Daoy (cell line): Measurements from ENCODE around the gene CDHR5. TPM values are rescaled to one million over a fixed set of nuclear protein-coding genes. Genes with fewer than 3 reads are reported as not detected.

Experiments used
- DNase-seq: peaks from one replicate; pipeline ENCODE4 v3.0.0-alpha.2; 2015; ENCODE audit warnings: low read depth
- total RNA-seq: library from RNA; depleted of rRNA; stranded (reverse); fragments of >200 nt; shearing (Covaris generic); gene quantifications from 2 replicates; pipeline ENCODE4 v1.2.3, GENCODE V29; 2014

The CDHR5 gene
- total RNA-seq, 1 experiment from 2014 or later, result not detected

DNA sequence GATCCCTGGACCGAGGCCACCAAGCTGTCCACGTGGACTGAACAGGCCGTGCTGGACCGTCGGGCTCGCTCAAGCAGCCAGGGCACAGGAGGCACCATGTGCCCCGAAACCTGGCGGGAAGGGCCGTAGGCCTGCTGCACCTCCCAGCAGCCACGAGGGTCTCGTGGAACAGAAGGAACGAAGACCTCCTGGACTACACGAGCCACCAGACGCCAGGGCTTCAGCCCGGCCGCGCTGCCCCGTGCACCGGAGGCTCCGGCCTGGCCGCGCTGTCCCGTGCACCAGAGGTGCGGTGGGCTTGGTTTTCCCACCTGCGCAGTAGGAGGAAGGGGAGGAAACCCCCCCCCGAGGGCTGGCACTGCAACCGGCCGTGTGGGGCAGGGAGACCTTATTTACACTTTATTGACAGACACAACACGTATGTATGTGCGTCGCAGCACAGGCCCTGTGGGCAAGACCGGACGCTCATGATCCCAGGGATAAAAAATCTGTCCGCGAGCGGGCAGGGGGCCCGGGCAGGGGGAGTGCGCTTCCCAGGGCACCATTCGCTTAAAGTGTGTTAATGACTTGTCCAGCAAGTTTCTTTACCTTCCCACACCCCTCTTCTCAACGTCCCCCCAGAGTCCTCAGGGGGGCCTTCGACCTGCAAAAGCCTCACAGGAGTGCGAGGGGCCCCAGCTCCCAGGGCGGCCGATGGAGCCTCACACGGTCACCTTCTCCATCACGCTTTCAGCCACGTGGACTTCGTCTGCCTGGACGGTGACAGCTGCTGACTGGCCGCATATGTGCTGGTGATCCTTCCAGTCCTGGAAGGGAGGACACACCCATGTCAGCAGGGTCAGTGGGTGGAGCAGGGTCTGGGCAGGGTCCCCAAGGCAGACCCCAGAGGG is 19.3 kb upstream of the CDHR5 start:
- DNase-seq, result no peak

GRCh38 chr11:643366-643765 is 18.6 kb upstream of the CDHR5 start:
- DNase-seq, result no peak

GRCh38 chr11:641806-642370 is 17.1 kb upstream of the CDHR5 start:
- no peak for DNase-seq

GRCh38 chr11:640021-640706 is 15.4 kb upstream of the CDHR5 start:
- no peak for DNase-seq

DNA sequence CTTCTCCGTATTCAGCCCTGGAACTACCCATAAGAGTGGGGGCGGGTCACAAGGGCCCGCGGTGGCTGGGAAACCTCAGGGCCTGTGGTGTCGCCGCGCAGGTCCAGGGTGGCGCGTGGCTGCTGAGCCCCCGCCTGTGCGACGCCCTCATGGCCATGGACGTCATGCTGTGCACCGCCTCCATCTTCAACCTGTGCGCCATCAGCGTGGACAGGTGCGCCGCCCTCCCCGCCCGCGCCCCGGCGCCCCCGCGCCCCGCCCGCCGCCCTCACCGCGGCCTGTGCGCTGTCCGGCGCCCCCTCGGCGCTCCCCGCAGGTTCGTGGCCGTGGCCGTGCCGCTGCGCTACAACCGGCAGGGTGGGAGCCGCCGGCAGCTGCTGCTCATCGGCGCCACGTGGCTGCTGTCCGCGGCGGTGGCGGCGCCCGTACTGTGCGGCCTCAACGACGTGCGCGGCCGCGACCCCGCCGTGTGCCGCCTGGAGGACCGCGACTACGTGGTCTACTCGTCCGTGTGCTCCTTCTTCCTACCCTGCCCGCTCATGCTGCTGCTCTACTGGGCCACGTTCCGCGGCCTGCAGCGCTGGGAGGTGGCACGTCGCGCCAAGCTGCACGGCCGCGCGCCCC is 14.7 kb upstream of the CDHR5 start:
- DNase-seq, result no peak

GRCh38 chr11:638631-639331 is 14.0 kb upstream of the CDHR5 start:
- DNase-seq, result no peak

GRCh38 chr11:637593-638521 is 13.1 kb upstream of the CDHR5 start:
- DNase-seq, result no peak

DNA sequence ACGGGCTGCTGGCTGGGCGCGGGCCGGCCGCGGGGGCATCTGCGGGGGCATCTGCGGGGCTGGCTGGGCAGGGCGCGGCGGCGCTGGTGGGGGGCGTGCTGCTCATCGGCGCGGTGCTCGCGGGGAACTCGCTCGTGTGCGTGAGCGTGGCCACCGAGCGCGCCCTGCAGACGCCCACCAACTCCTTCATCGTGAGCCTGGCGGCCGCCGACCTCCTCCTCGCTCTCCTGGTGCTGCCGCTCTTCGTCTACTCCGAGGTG is 12.5 kb upstream of the CDHR5 start:
- DNase-seq, result no peak

DNA sequence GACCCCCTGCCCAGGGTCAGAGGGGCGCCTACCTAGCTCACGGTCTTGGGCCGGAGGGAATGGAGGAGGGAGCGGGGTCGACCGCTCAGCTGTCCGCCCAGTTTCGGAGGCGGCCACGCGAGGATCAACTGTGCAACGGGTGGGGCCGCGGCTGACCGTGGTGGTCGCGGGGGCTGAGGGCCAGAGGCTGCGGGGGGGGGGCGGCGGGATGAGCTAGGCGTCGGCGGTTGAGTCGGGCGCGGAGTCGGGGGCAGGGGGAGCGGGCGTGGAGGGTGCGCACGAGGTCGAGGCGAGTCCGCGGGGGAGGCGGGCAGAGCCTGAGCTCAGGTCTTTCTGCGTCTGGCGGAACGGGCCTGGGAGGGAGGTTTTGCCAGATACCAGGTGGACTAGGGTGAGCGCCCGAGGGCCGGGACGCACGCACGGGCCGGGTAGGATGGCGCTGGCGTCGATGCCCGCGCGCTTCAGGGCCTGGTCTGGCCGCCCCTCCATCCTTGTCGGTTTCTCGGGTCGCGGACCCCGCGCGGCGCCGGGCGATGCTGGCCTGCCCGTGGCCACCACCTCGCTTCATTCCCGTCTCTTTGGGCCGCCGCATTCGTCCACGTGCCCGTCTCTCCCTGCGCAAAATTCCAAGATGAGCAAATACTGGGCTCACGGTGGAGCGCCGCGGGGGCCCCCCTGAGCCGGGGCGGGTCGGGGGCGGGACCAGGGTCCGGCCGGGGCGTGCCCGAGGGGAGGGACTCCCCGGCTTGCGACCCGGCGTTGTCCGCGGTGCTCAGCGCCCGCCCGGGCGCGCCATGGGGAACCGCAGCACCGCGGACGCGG is 12.0 kb upstream of the CDHR5 start, which contains the start of gene DRD4:
DRD4 (plus strand) TSS at position 759 of the 822 bp plus-strand sequence; CDS start at position 795, 36 bp downstream.
- no peak for DNase-seq

DNA sequence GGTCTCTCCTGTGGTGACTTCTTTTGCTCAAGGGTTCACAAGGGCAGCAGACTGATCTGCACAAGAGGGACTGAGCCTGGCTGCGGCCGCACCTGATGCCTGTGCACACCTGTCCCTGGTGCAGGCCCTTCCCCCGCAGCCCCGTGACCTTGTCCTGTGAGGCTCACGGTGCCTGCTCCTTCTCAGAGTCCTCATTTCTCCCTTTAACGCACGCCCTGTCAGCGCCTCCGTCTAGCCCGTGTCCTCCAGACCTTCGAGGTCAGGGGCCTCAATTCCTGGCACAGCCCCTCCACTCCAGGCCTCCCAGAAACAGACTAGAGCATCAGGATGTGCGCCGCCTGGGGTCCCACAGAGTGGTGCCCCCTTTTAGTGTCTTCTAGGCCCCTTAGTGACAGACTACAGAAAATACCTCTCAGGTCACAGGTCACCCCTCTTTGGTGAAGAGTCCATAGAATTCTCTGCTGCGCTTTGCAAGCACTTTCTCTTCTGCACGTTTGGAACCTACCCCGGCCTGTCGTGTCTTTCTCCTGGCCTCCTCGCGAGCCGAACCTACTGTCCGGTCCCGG is 11.3 kb upstream of the CDHR5 start:
- no peak for DNase-seq

GRCh38 chr11:630871-631270 is 6.1 kb upstream of the CDHR5 start:
- DNase-seq, result no peak

GRCh38 chr11:629237-629583 is 4.5 kb upstream of the CDHR5 start:
- peak; percentile 4 for DNase-seq

DNA sequence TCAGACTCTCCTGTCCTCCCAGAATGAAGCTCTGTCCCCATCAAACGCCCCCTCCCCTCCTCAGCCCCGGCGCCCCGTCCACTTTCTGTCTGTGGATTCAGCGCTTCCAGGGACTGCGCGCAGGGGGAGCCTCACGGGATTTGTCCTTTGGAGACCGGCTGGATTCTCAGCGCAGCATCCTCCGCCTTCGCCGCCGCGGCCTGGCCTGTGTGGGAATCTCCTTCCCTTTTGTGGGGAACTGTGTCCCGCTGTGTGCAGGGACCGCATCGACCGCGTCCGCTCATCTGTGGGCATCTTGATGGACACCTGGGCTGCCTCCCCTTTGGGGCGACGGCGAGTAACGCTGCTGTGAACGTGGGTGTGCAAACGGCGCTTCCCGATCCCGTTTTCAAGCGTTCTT is 3.3 kb upstream of the CDHR5 start:
- no peak for DNase-seq

DNA sequence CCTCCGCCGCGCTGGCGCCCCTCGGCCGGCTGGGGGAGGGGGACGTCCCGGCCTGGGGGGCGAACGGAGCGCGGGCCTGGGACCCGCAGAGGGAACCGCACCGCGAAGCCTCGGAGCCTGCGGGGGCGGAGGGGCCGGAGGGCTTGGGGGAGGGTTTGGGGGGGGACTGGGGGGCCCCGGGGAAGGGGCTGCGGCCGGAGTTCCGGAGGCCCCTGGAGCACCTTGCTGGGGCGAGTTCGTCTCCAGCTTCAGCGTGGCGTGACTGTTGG is 2.5 kb upstream of the CDHR5 start:
- DNase-seq, result no peak

DNA sequence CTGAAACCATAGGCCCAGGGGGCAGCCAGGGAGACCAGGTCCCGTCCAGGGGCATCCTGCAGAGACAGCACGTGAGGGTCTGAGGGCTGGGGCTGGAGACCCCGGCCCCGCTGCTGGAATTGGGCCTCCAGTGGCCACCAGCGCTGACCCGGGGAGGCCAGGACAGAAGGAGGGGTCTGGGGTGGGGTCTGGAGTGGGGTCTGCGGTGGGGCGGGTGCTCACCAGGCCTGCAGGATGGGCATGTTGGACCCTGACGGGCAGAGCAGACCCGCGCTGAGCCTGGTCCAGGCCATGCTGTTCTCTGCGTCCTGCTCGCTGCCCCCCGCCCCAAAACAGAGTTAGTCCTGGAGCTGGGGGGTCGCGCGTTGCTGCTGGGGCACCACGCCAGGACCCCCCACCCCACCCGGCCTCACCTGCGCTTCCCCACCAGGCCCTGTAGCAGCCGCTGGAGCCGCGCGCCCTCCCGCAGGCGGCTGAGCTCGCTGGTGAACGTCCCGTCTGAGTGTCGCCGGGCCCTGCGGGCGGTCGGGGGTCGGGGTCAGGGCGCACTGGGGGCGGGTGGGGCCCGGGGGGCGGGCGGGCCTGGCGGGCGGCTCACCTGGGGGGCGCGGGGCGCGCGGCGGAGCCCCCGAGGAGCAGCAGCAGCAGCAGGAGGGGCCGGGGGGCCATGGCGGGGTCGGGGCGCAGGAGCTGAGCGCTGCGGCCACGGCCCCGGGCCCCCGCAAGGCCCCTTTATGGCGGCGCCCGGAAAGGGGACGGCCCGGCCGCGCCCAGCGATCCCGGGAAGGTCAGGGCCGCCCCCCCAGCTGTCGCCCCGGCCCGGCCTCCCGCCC is 1.9 kb upstream of the CDHR5 start, which contains the start of gene SCT:
SCT (minus strand) TSS at position 707 of the 833 bp plus-strand sequence; CDS start at position 669, 38 bp downstream.
- DNase-seq, result peak; percentile 1

- DNase-seq, result peak; percentile 1
Observed at GRCh38 chr11:625636-626268, 997 bp upstream of the CDHR5 start.

DNA sequence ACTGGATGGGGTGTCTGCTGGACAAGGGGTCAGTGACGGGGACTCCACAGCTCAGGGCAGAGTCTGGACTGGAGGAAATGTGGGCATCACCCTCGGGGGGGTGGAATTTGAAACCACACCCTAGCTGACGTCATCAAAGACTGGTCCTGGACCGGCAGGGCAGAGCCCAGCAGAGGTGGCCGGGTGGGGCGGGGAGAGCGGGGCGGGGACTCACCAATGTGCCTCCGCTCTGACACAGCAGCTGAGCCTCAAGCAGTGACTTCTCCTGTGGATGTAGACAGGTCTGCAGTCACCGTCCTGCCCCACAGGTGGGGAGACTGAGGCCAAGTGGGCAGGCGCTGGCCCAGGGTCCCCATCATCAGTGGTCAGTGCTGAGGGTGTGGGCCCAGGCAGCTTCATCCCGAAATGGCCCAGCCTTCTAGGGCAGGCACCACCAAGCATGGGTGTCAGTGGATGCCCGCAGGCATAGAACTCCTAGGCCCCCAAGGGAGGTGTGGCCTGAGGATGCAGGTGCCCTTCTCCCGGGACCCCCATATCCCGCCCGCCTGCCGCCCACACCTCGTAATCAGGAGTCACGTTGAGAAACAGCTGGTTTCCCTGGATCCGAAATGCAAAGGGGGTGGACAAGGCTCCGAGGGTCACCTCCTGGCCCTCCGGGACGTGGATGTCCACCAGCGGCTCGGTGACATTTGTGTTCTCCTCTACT is 603 bp downstream of the CDHR5 start:
- peak; percentile 61 for DNase-seq
